H9 (cell line): ENCODE results near the gene PEX10. TPM values are rescaled to one million over a fixed set of nuclear protein-coding genes. Genes with fewer than 3 reads are reported as not detected.

Source experiments
- DNase-seq: peaks from one replicate; pipeline ENCODE4 v3.0.0-alpha.2; 2017
- H2AFZ ChIP-seq: one replicate; pipeline ENCODE4 v1.6.1; 2013; ENCODE audit warnings: mild to moderate bottlenecking, low read length, control low read depth, moderate library complexity
- H2AK5ac ChIP-seq: 2 replicates; pipeline ENCODE4 v1.6.1; 2013; ENCODE audit warnings: low read length, control low read depth, mixed read lengths; ENCODE audit not compliant: insufficient read length
- H2BK120ac ChIP-seq: one replicate; pipeline ENCODE4 v1.6.1; 2013; ENCODE audit warnings: low read depth, mild to moderate bottlenecking, low read length, control low read depth, inconsistent platforms; ENCODE audit not compliant: poor library complexity, severe bottlenecking
- H2BK12ac ChIP-seq: 2 replicates; pipeline ENCODE4 v1.6.1; 2013; ENCODE audit warnings: low read length, control low read depth, mixed read lengths, low read depth; ENCODE audit not compliant: insufficient read length
- H2BK15ac ChIP-seq: 2 replicates; pipeline ENCODE4 v1.6.1; 2013; ENCODE audit warnings: low read depth, low read length, control low read depth
- H2BK20ac ChIP-seq: one replicate; pipeline ENCODE4 v1.6.1; 2013; ENCODE audit warnings: low read depth, mild to moderate bottlenecking, low read length, control low read depth, inconsistent platforms; ENCODE audit not compliant: poor library complexity, severe bottlenecking
- H2BK5ac ChIP-seq: 2 replicates; pipeline ENCODE4 v1.6.1; 2013; ENCODE audit warnings: low read length, control low read depth, mixed read lengths; ENCODE audit not compliant: insufficient read length
- H3K14ac ChIP-seq: 2 replicates; pipeline ENCODE4 v1.6.1; 2013; ENCODE audit warnings: low read length, control low read depth; ENCODE audit not compliant: insufficient read depth
- H3K18ac ChIP-seq: 2 replicates; pipeline ENCODE4 v1.6.1; 2013; ENCODE audit warnings: low read depth, mild to moderate bottlenecking, mixed read lengths, low read length, control low read depth; ENCODE audit not compliant: insufficient read length
- H3K23ac ChIP-seq: 2 replicates; pipeline ENCODE4 v1.6.1; 2013; ENCODE audit warnings: low read length, control low read depth, mixed read lengths, low read depth; ENCODE audit not compliant: insufficient read length
- H3K23me2 ChIP-seq: 2 replicates; pipeline ENCODE4 v1.6.1; 2013; ENCODE audit warnings: low read depth, mild to moderate bottlenecking, mixed read lengths, low read length, control low read depth; ENCODE audit not compliant: insufficient read length, poor library complexity, severe bottlenecking
- H3K27ac ChIP-seq: 2 replicates; pipeline ENCODE4 v1.5.1; 2013; ENCODE audit warnings: low read length, control low read depth, mixed read lengths, low read depth; ENCODE audit not compliant: insufficient read length
- H3K27me3 ChIP-seq: 2 replicates; pipeline ENCODE4 v1.6.1; 2013; ENCODE audit warnings: low read length, control low read depth, inconsistent platforms; ENCODE audit not compliant: insufficient read depth
- H3K4ac ChIP-seq: 2 replicates; pipeline ENCODE4 v1.6.1; 2013; ENCODE audit warnings: low read depth, mild to moderate bottlenecking, control low read depth, inconsistent platforms, low read length, moderate library complexity
- H3K4me1 ChIP-seq: 2 replicates; pipeline ENCODE4 v1.6.1; 2013; ENCODE audit warnings: low read length, control low read depth, inconsistent platforms; ENCODE audit not compliant: insufficient read depth
- H3K4me2 ChIP-seq: 2 replicates; pipeline ENCODE4 v1.6.1; 2013; ENCODE audit warnings: low read length, control low read depth, mixed read lengths; ENCODE audit not compliant: insufficient read length, insufficient read depth
- H3K56ac ChIP-seq: 2 replicates; pipeline ENCODE4 v1.6.1; 2013; ENCODE audit warnings: low read depth, mild to moderate bottlenecking, mixed read lengths, low read length, control low read depth; ENCODE audit not compliant: insufficient read length
- H3K79me1 ChIP-seq: 2 replicates; pipeline ENCODE4 v1.6.1; 2013; ENCODE audit warnings: low read depth, mild to moderate bottlenecking, moderate library complexity, low read length, control low read depth, inconsistent platforms; ENCODE audit not compliant: insufficient read depth, poor library complexity, severe bottlenecking
- H3K79me2 ChIP-seq: 2 replicates; pipeline ENCODE4 v1.6.1; 2013; ENCODE audit warnings: low read length, control low read depth, inconsistent platforms; ENCODE audit not compliant: insufficient read depth
- H3K9ac ChIP-seq: 2 replicates; pipeline ENCODE4 v1.6.1; 2013; ENCODE audit warnings: low read length, control low read depth, mixed read lengths; ENCODE audit not compliant: insufficient read length; ENCODE audit errors: extremely low read depth
- H3K9me3 ChIP-seq: one replicate; pipeline ENCODE4 v1.6.1; 2013; ENCODE audit warnings: low read depth, low read length, inconsistent platforms; ENCODE audit not compliant: control insufficient read depth
- H3T11ph ChIP-seq: one replicate; pipeline ENCODE4 v1.6.1; 2013; ENCODE audit warnings: mild to moderate bottlenecking, low read length, control low read depth, inconsistent platforms
- H4K20me1 ChIP-seq: one replicate; pipeline ENCODE4 v1.6.1; 2013; ENCODE audit not compliant: control insufficient read depth, insufficient read length, insufficient read depth
- H4K5ac ChIP-seq: 2 replicates; pipeline ENCODE4 v1.6.1; 2013; ENCODE audit warnings: low read depth, mild to moderate bottlenecking, mixed read lengths, low read length, control low read depth; ENCODE audit not compliant: insufficient read length
- H4K8ac ChIP-seq: replicated peaks from 2 replicates; pipeline ENCODE4 v1.6.1; 2013; ENCODE audit warnings: low read length, control low read depth, mixed read lengths, low read depth; ENCODE audit not compliant: insufficient read length
- H4K91ac ChIP-seq: 2 replicates; pipeline ENCODE4 v1.6.1; 2013; ENCODE audit warnings: low read depth, mild to moderate bottlenecking, moderate library complexity, mixed read lengths, low read length, control low read depth; ENCODE audit not compliant: insufficient read length
- H3K27ac Mint-ChIP-seq, 3 experiments: 2 replicates in 2 of 3; 3 replicates in 1 of 3; pipeline ENCODE4 v1.8.0; 2020 to 2021; ENCODE audit warnings: mixed read lengths in 3 of 3, mild to moderate bottlenecking in 1 of 3, moderate library complexity in 1 of 3
- H3K27me3 Mint-ChIP-seq: 2 replicates; pipeline ENCODE4 v1.8.0; 2021; ENCODE audit warnings: low read depth, mild to moderate bottlenecking, moderate library complexity, mixed read lengths
- H3K36me3 Mint-ChIP-seq, 3 experiments: 2 replicates in 2 of 3; 3 replicates in 1 of 3; pipeline ENCODE4 v1.8.0; 2020 to 2021; ENCODE audit warnings: low read depth in 3 of 3, mixed read lengths in 3 of 3; ENCODE audit not compliant: insufficient read depth in 1 of 3
- H3K4me1 Mint-ChIP-seq, 2 experiments: 2 replicates each; pipeline ENCODE4 v1.8.0; 2020; ENCODE audit warnings: mixed read lengths in 2 of 2
- H3K4me3 Mint-ChIP-seq, 2 experiments: 2 replicates in 1 of 2; 3 replicates in 1 of 2; pipeline ENCODE4 v1.8.0; 2020 to 2021; ENCODE audit warnings: mild to moderate bottlenecking in 2 of 2, mixed read lengths in 2 of 2, moderate library complexity in 1 of 2
- H3K9me3 Mint-ChIP-seq, 2 experiments: 2 replicates in 1 of 2; 3 replicates in 1 of 2; pipeline ENCODE4 v1.8.0; 2020; ENCODE audit warnings: mild to moderate bottlenecking in 2 of 2, mixed read lengths in 2 of 2, moderate library complexity in 1 of 2
- WGBS: extraction: QIAGEN DNeasy Blood & Tissue Kit; methylation state at CpG from one replicate; pipeline ENCODE4 v1.1.7; 2013; ENCODE audit warnings: missing lambda C conversion rate, low lambda C conversion rate, mixed read lengths; ENCODE audit not compliant: insufficient read length; ENCODE audit errors: extremely low coverage; 5-methylcytosine and 5-hydroxymethylcytosine counted together
- total RNA-seq: library from RNA; stranded (reverse); gene quantifications from 2 replicates; pipeline ENCODE4 v1.2.1, GENCODE V29; 2021
- TF ChIP-seq, protein P1 (sequence below): fragments of 200-600 bp; sonication (generic); conservative IDR thresholded peaks from 3 replicates; pipeline ENCODE4 v1.8.0; 2021; ENCODE audit warnings: antibody characterized with exemption, mild to moderate bottlenecking

The PEX10 gene
- total RNA-seq, 1 experiment from 2014 or later = 34.4 TPM

DNA sequence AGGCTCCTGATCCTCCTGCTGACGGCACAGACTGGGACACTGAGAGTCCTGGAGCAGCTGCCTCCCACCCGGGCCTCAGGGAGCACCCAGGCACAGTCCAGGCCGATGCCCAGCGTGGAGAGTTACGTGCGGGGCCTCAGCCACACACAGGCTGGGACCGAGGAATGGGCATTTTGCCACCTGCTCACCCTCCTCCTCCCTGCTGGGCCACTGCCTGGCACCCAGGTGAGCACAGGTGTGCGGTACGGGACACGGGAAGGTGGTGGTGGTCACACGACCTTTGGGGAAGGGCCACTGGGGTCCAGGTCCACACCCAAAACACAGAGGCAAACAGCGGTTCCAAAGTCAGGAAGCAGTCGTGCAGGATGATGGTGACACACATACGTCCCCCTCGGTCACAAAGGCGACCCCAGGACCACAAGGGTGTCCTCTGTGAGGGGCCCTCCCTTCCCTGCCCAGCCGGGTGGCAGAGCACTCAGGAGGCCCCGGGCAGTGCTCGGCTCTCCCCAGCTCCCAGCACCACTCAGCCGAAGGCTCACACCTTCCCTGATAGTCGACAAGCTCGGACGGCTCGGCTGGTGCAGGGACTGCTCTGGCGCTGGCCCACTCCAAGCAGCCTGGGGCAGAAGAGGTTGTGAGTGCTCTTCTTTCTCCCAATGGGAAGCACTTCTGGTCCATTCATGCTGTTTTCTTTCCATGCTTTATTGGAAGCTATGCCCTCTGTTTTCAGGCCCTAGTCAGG, 35.3 kb downstream of the PEX10 start:
- H3K23ac ChIP-seq = no peak overlapping the region
- H3K4me1 ChIP-seq = no peaks in the 10 kb centered on the region
- no peak overlapping the region for H4K8ac ChIP-seq
- H3K27me3 ChIP-seq = no peaks in the 10 kb centered on the region
- Mint-ChIP-seq H3K27me3 (no peaks in the 10 kb centered on the region; the same call in none of the 2 replicates), H3K4me1 (no peaks in the 10 kb centered on the region), H3K4me3 (no peak overlapping the region), H3K36me3 (no peaks in the 10 kb centered on the region; a peak in 1 of 7 replicates), H3K27ac (no peak overlapping the region), H3K9me3 (no peaks in the 10 kb centered on the region)
- H2AFZ ChIP-seq = no peak overlapping the region
- H2AK5ac ChIP-seq = no peak overlapping the region
- no peak overlapping the region for H4K5ac ChIP-seq
- H3K79me1 ChIP-seq = no peaks in the 10 kb centered on the region
- no peak overlapping the region for H2BK20ac ChIP-seq
- no peak overlapping the region for H3K18ac ChIP-seq
- no peak overlapping the region for H2BK5ac ChIP-seq
- 0 out of 2 replicates have a peak overlapping the region, but pooled peaks have one; percentile 16 for H3K14ac ChIP-seq
- H3T11ph ChIP-seq = no peak overlapping the region
- no peak overlapping the region for H3K56ac ChIP-seq
- H3K23me2 ChIP-seq = no peaks in the 10 kb centered on the region
- no peak overlapping the region for H4K91ac ChIP-seq
- H3K79me2 ChIP-seq = no peaks in the 10 kb centered on the region
- H3K27ac ChIP-seq = no peak overlapping the region
- no peak overlapping the region for H3K4me2 ChIP-seq
- H2BK12ac ChIP-seq = no peak overlapping the region
- no CpG with 5 or more reads among the region's 25 CpGs for WGBS
- H2BK120ac ChIP-seq = no peak overlapping the region
- no peak for DNase-seq
- no peak overlapping the region for H2BK15ac ChIP-seq
- H4K20me1 ChIP-seq = no peaks in the 10 kb centered on the region
- no peak overlapping the region for H3K9ac ChIP-seq
- TF ChIP-seq, protein P1, sequence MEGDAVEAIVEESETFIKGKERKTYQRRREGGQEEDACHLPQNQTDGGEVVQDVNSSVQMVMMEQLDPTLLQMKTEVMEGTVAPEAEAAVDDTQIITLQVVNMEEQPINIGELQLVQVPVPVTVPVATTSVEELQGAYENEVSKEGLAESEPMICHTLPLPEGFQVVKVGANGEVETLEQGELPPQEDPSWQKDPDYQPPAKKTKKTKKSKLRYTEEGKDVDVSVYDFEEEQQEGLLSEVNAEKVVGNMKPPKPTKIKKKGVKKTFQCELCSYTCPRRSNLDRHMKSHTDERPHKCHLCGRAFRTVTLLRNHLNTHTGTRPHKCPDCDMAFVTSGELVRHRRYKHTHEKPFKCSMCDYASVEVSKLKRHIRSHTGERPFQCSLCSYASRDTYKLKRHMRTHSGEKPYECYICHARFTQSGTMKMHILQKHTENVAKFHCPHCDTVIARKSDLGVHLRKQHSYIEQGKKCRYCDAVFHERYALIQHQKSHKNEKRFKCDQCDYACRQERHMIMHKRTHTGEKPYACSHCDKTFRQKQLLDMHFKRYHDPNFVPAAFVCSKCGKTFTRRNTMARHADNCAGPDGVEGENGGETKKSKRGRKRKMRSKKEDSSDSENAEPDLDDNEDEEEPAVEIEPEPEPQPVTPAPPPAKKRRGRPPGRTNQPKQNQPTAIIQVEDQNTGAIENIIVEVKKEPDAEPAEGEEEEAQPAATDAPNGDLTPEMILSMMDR = no peak
- no peak overlapping the region for H3K4ac ChIP-seq
- H3K9me3 ChIP-seq = no peaks in the 10 kb centered on the region
